ENCODE data around the gene GPX5.
"Not testable (repeated sequence)": the region's sequence is repeated elsewhere in the genome, so short reads cannot be mapped to it uniquely, and the experiment has no call there.

The GPX5 gene, protein sequence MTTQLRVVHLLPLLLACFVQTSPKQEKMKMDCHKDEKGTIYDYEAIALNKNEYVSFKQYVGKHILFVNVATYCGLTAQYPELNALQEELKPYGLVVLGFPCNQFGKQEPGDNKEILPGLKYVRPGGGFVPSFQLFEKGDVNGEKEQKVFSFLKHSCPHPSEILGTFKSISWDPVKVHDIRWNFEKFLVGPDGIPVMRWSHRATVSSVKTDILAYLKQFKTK

DNA sequence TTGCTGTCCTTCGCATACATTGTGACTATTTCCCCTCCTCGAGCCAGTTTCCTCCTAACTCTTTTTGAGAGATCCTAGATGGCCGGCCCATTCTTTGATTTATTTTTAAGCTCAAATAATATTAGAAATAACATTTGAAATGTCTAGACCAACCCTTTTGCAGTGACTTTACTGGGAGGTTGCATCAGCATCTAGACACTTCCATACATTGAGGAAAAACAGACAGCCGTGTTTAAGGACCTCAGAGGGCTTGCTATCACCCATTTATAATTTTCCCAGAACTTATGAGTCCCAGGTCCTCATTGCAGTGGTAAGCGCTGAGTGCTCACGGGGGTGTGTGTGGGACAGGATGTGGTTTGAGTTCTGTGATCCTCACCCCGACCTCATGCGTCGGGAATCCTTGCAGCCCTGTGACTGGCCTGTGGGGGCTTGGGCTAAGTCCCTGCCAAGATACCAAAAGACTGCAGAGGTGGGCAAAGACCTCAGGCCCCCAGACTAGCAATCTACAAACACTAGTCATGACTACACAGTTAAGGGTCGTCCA lies at the start of gene GPX5:
GPX5 (plus strand) TSS at position 386 of the 544 bp plus-strand sequence; CDS start at position 519, 133 bp downstream.
- DNase-seq (ENCODE audit: low spot score): no peak

DNA sequence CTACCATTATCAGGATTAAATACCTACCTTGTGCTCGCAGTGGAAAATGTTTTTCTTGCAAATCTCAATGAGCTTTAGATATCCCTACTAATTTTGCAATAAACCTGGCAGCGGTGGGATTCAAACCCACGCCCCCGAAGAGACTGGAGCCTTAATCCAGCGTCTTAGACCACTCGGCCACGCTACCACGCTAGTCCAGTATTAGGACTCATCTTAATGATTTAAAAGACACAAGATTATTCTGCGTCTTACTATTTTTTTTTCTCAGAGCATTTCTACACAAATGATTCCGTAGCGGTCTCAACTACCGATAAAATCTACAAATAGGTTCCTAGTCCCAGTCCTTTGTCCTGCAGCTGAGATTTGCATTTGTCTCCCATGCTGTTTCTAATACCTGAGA lies 47.2 kb upstream of the GPX5 start:
- no peak for DNase-seq (ENCODE audit: low spot score)

DNA sequence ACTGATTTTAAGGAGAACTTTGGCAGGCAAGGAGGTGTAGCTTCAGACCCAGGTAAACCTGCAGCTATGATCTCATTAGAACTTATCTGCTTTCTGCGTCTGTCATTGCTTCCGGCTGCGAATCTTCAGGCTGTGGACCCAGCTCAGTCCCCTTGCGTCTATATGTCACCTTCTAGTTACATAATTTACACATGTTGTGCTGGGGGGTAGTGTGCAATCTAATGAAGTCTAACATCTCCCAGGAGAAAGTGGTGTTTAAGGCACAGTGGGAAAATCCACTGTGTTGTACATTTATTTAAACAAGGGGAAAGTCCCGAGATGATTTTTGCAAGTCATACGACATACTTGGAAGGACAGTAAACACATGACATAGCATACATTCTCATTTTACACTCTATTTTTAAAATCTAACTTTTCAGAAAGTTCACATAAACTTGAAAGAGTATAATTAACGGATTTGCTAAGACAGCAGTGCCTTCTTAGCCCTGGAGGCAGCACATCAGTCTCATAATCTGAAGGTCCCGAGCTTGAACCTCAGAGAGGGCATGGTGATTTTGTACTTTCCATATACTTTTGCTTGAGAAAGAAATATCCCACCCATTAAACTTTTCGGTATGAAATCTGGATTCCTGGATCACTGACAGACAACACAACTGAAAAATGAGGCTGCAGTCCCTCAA lies 45.3 kb upstream of the GPX5 start:
- no peak for DNase-seq (ENCODE audit: low spot score)

DNA sequence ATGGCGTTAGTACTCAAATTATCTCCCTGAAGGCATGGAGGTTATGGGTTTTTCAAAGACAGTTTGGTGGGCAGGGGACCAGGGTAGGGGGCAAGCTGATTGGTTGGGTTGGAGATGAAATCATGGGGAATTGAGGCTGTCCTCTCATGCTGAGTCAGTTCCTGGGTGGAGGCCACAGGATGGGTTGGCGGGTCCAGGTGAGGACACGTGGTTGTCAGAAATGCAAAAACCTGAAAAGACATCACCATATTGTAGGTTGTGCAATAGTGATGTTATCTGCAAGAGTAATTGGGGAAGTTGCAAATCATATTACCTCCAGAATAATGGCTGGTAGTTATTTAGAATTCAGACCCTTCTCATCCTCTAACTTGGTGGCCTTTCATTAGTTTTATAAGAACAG lies 40.2 kb upstream of the GPX5 start:
- no peak for DNase-seq (ENCODE audit: low spot score)

DNA sequence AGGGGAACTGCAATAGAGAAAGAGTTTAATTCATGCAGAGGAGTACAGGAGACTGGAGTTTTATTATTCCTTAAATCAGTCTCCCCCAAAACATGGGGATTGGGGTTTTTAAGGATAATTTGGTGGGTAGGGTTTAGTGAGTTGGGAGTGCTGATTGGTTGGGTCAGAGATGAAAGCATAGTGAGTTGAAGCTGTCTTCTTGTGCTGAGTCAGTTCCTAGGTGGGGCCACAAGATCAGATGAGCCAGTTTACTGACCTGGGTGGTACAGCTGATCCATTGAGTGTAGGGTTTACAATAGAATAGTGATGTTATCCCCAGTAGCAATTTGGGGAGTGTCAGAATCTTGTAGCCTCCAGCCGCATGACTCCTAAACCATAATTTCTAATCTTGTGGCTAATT lies 39.1 kb upstream of the GPX5 start:
- no peak for DNase-seq (ENCODE audit: low spot score)

DNA sequence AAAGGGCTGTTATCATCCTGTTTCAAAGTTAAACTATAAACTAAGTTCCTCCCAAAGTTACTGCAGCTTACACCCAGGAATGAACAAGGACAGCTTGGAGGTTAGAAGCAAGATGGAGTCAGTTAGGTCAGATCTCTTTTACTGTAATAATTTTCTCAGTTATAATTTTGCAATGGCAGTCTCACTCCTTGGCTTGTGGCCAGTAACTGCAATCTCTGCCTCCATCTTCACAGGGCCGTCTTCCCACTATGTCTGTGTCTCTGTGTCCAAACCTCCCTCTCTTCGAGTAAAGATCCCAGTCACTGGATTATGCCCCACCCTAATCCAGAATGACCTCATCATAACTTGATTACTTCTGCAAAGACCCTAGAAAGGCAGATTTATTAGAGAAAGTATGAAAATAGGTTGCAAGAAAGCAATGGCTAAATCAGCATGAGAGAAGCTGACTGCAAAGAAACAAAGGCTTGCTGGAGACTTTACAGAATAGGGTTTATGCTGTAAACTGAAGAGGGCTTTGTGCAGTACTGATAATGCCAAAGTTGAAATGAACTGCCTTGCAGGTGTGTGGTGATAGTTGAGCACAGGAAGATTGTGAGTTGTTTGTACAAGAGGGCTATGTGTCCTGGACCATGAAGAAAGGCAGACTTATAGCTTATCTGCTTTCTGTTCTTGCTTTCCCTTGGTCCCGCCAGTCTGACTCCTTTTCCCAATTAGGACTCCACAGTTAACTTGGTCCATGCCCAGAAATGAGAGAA lies 38.5 kb upstream of the GPX5 start:
- DNase-seq (ENCODE audit: low spot score): no peak

DNA sequence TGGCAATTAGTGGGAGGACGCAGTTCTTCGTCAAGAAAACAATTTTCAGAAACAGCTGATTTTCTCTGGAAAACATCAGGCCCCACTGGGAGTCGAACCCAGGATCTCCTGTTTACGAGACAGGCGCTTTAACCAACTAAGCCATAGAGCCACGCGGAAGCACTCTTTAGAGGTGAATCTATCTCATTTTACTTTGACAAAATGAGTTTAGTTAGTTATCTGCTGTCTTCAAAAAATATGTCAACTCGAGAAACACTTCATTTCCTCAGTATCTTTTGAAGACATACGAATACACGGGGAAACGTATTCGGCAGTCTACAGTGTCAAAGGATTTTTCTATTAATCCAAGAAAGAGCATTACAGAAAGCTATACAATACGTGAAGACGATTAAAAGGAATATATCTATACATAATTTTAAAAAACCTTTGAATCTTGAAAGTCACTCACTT lies 36.7 kb upstream of the GPX5 start:
- peak; percentile 7 for DNase-seq (ENCODE audit: low spot score)

DNA sequence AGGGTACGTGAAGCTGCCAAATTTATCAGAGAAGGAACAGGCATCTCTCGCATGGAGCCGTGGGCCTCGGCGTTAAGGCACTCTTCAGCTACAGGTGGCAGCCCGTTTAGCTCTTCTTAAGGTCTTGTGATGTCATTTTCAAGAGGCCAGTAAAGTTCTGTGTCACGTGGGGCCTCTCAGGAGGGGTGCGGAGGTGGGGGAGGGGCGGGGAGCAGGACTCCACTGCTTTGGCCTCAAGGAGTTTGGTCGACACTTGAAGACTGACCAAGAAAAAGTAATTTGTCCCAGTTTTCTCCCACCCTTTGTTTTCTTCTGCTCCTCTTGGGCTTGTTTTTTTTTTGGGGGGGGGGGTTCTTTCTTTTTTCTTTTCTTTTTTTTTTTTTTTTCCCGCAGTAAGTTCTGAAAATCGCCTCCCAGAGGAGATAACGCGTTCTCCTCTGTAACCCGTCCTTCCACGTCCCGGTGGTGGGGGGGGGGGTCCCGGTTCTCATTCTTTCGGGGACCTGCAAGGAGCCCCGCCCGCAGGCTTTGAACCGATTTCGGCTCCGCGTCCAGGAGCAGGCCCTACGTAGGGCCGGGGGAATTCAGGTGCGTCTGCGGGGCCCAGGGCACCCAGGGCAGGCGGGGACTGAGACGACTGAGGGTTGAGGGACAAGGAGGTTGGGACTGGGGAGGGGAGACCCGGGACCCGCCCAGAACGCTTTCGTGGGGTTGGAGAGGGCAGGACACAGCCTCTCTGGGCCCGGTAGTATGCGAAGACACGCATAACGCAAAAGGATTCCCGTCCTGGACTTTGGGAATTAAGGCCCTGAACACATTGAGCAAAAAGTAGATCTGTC lies 36.1 kb upstream of the GPX5 start:
- peak; percentile 22 for DNase-seq (ENCODE audit: low spot score)

DNA sequence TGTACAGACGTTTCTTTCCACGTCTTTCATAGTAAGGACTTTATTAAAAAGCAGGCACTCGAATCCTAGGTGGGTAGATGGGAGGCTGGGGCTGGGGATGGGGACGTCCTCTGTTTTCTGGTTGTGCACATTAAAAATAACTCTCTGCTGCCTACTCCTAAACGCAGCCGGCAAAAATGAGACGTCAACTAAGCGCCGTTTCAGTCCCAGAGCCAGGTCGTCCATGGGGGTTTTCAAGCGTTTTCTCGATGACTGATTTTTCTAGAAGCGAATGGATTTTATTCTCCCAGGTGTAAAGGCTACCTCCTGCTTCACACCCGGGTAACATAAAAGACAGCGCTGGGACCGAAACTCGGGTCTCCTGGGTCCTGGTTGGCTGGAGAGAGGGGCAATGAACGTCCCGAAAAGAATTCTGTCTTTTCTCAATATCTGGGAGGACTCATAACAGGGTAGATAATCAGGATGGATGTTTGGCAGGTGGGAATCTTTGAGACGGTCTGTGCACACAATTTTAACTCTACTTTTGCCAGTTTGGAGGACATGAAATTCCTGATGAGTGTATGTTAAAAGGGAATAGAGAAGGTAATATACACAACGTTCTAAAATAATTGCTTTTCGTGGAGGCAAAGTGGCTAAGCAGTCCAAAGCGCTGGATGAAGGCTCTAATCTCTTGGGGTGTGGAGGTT lies 35.3 kb upstream of the GPX5 start:
- DNase-seq (ENCODE audit: low spot score): no peak

DNA sequence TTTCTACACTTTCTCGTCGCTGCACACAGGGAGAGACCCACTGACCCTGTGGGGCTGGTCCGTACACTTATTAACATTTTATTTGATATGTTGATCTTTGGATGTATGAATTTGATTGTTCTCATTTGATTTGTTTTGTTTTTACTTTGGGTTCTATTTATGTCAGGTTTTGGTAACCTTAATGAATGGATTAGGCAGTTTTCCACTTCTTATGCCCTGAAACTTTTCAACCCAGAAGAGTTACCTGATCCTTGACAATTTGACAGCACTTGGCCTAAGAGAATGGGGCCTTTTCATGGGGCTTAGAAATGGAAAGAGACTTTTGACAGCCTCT lies 33.7 kb upstream of the GPX5 start:
- no peak for DNase-seq (ENCODE audit: low spot score)

DNA sequence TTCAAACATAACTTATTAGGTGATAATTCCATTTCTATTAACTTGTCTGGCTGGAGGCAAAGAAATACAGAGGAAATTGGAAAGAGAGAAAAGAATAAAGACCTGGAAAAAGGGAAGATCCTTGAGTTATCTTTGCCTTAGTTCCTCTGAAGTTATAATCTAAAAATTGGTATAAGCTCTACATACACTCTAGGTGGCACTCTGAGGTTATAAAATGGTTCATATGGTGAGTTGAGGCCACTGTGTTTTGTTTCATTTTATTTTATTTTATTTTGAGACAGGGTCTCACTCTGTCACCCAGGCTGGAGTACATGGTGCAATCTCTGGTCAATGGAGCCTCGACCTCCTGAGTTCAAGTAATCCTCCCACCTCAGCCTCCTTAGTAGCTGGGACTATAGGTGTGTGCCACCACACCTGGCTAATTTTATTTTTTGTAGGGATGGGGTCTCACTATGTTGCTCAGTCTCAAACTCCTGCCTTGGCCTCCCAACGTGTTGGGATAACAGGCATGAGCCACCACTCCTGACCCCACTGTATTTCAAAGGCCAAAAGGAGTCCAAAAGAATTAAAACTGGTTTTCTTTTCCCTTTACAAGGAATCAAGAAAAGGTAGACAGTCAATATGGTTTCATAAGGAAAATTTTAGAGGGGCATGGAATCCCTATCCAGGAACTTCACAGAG lies 29.4 kb upstream of the GPX5 start:
- no peak for DNase-seq (ENCODE audit: low spot score)

DNA sequence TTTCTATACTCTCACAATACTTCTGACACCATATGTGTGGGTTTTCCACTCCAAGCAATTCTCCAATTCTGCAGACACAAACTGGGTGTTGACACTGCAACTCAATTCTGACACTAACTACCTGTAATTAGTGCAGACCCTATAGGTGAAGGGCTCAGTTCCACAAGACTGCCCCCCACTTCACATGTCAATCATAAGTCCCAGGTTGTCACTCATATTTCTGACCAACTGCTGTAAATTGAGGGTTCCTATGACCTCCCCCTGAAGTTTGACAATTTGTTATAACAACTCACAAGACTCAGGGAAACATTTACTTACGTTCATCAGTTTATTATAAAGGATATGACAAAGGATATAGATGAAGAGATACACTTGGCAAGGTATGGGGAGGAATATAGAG lies 28.4 kb upstream of the GPX5 start:
- DNase-seq (ENCODE audit: low spot score): no peak

DNA sequence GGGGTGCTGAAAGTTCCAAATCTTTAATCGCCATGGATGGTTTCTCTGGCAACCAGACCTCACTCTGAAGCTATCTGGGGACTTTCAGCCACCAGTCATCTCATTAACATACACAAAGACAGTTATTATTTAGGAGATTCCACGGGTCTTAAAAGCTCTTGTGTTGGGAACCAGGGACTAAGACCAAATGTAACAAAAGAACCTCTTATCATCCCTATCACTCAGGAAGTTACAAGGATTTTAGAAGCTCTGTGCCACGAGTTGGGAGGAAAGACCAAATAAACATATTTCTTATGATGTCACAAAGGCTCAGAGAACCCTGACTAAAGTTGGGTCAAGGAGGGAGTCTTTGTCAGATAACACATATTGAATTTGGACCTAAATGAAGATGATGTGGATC lies 27.8 kb upstream of the GPX5 start:
- DNase-seq (ENCODE audit: low spot score): no peak

DNA sequence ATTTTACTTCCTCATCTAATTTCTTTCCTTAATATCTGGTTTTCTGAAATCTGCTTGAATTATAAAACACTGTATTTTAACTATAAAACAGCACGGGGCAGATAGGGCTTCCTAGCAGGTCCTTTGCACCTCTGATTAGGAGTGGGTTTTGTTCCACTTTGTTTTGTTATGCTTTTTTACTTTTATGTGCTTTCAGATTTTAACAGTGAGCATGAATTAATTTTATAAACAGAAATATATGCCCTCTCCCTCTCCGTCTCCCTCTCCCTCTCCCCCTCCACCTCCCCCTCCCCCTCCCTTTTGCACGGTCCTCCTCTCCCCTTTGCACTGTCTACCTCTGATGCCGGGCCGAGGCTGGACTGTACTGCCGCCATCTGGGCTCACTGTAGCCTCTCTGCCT lies 24.4 kb upstream of the GPX5 start:
- DNase-seq (ENCODE audit: low spot score): no peak

DNA sequence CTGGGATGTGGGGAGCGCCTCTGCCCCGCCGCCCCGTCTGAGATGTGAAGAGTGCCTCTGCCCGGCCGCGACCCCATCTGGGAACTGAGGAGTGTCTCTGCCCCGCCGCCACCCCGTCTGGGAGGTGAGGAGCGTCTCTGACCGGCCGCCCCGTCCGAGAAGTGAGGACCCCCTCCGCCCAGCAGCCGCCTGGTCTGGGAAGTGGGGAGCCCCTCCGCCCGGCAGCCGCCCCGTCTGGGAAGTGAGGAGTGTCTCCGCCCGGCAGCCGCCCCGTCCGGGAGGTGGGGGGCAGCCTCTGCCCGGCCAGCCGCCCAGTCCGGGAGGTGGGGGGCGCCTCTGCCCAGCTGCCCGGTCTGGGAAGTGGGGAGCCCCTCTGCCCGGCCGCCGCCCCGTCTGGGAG lies 23.5 kb upstream of the GPX5 start:
- DNase-seq (ENCODE audit: low spot score): not testable (repeated sequence)

DNA sequence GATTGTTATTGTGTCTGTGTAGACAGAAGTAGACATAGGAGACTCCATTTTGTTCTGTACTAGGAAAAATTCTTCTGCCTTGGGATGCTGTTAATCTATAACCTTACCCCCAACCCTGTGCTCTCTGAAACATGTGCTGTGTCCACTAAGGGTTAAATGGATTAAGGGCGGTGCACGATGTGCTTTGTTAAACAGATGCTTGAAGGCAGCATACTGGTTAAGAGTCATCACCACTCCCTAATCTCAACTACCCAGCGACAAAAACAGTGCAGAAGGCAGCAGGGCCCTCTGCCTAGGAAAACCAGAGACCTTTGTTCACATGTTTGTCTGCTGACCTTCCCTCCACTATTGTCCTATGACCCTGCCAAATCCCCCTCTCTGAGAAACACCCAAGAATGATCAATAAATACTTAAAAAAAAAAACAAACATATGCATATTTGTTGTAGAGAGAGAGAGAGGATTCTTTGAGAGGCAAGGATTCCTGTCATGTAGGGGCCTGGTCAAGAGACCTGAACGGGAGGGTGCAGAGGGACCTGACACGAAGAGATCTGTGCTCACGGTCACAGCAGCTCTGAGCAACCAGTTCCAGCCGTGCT lies 22.9 kb upstream of the GPX5 start:
- not testable (repeated sequence) for DNase-seq (ENCODE audit: low spot score)

DNA sequence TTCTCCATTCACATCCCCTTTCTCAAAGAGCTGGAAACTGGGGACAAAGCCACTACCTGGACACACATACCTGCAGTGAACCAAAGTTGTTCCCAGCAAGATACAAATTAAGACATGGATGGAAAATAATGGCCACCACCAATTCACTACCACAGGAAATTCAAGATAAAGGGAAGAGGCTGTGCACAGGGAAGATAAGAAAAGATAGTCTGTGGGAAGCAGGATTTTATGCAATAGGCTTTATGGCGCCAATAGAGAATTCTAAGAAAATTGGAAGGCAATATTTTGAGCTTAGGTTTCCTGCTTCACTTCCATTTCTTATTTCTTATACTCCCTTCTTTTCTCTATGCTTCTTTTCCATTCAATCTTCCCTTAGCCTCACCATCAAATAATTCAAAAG lies 19.9 kb upstream of the GPX5 start:
- DNase-seq (ENCODE audit: low spot score): no peak

DNA sequence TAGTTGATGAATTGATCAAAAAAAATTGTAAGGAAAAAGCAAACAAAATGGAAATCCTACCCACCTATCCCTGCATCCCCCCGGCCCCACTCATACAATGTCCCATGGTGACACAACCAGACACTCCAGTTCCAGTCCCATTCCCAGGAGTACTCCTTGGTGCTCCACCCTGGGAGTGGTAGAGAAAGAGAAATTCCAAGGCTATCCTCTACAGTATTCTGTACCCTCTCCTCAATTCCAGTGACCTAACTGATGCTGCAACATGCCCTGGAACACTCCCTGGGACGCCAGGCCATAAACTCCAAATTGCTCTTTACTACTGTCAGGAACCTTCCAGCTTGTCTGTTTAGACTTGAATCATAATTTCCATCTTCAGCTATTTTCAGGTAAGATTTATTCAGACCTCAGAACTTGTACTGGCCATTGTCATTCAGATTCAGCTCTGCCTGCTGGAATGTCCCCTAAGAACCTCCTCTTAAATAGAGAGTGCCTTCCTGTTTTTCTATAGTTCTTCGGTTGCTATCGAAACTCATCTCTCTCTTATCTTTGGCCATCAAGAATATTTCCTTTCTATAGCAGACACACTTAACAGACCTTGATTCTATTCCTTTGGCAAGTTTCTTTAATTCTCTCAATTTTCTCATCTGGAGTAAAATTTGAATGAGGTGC lies 18.7 kb upstream of the GPX5 start:
- DNase-seq (ENCODE audit: low spot score): no peak

DNA sequence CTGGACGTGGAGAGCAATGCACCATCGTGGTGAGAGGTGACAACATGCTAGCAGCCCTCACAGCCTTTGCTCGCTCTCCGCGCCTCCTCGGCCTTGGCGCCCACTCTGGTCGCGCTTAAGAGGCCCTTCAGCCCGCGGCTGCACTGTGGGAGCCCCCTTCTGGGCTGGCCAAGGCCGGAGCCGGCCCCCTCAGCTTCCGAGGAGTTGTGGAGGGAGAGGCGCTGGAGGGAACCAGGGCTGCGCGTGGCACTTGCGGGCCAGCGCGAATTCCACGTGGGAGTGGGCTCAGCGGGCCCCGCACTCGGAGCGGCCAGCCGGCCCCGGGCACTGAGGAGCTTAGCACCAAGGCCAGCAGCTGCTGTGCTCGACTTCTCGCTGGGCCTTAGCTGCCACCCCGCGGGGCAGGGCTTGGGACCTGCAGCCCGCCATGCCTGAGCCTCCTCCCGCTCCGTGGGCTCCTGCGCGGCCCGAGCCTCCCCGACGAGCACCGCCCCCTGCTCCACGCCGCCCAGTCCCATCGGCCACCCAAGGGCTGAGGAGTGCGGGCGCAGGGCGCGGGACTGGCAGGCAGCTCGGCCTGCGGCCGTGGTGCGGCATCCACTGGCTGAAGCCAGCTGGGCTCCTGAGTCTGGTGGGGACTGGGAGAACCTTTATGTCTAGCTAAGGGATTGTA lies 13.9 kb upstream of the GPX5 start:
- DNase-seq (ENCODE audit: low spot score): no peak

Measured in hematopoietic multipotent progenitor cell treated with erythropoietin and hydrocortisone succinate and interleukin-3 and kit ligand, for 15 days (in vitro differentiated cells).